IMR-90 (cell line): ENCODE data around the gene CLIP3. TPM values are rescaled to one million over a fixed set of nuclear protein-coding genes. Genes with fewer than 3 reads are reported as not detected.

ENCODE experiments used
- ATAC-seq: fragments of 200-7000 bp; cut with Tn5 transposase; 2 replicates; pipeline ENCODE4 v1.9.1; 2020; ENCODE audit warnings: low read depth, mild to moderate bottlenecking, moderate library complexity
- BruUV-seq: library from RNA; stranded (reverse); fragments of 400-500 nt; replicated peaks from 2 replicates; lab custom pipeline; 2021; lab: Mats Ljungman, UMichigan
- CTCF ChIA-PET: fragments of 300-600 bp; formaldehyde crosslinking; extraction: SDS; loops from one replicate; lab custom pipeline; 2021; ENCODE audit warnings: antibody characterized with exemption; lab: Yijun Ruan, JAX
- POLR2A ChIA-PET: fragments of 300-600 bp; sonication (Branson Sonifier 250); formaldehyde crosslinking; loops from one replicate; lab custom pipeline; 2022; ENCODE audit warnings: antibody characterized with exemption; ENCODE audit not compliant: unreplicated experiment; lab: Charles Lee
- DNase-seq: peaks from one replicate; pipeline ENCODE4 v3.0.0; 2013
- H2AFZ ChIP-seq: replicated peaks from 2 replicates; pipeline ENCODE3; 2013; ENCODE audit warnings: low read length, mild to moderate bottlenecking; ENCODE audit not compliant: poor library complexity
- H2AK5ac ChIP-seq: 2 replicates; pipeline ENCODE4 v1.6.1; 2013; ENCODE audit warnings: low read depth, low read length, inconsistent platforms
- H2AK9ac ChIP-seq: replicated peaks from 2 replicates; pipeline ENCODE3; 2013; ENCODE audit warnings: mild to moderate bottlenecking, low read depth, low read length, moderate library complexity; ENCODE audit not compliant: poor library complexity
- H2BK120ac ChIP-seq: 2 replicates; pipeline ENCODE4 v1.6.1; 2013; ENCODE audit warnings: low read depth, low read length, inconsistent platforms
- H2BK15ac ChIP-seq: 3 replicates; pipeline ENCODE4 v1.6.1; 2013; ENCODE audit warnings: low read depth, low read length, inconsistent platforms
- H2BK20ac ChIP-seq: 2 replicates; pipeline ENCODE4 v1.6.1; 2013; ENCODE audit warnings: low read depth, mild to moderate bottlenecking, inconsistent platforms, low read length, moderate library complexity
- H2BK5ac ChIP-seq: 2 replicates; pipeline ENCODE4 v1.6.1; 2013; ENCODE audit warnings: mild to moderate bottlenecking, low read depth, low read length, inconsistent platforms; ENCODE audit not compliant: poor library complexity, severe bottlenecking
- H3K14ac ChIP-seq: replicated peaks from 2 replicates; pipeline ENCODE4 v1.6.1; 2013; ENCODE audit warnings: low read depth, low read length, inconsistent platforms
- H3K18ac ChIP-seq: 2 replicates; pipeline ENCODE4 v1.6.1; 2013; ENCODE audit warnings: low read depth, low read length, control low read depth
- H3K23ac ChIP-seq: 2 replicates; pipeline ENCODE4 v1.6.1; 2013; ENCODE audit warnings: low read depth, low read length, inconsistent platforms
- H3K27ac ChIP-seq: 2 replicates; pipeline ENCODE4 v1.5.1; 2013; ENCODE audit warnings: mild to moderate bottlenecking, control low read depth, low read length; ENCODE audit not compliant: insufficient read depth
- H3K27me3 ChIP-seq: 2 replicates; pipeline ENCODE4 v1.6.1; 2013; ENCODE audit warnings: low read length; ENCODE audit not compliant: control insufficient read depth, insufficient read depth
- H3K36me3 ChIP-seq: 2 replicates; pipeline ENCODE4 v1.6.1; 2013; ENCODE audit warnings: low read length, mixed read lengths; ENCODE audit not compliant: control insufficient read depth, insufficient read depth
- H3K4ac ChIP-seq: 2 replicates; pipeline ENCODE4 v1.6.1; 2013; ENCODE audit warnings: low read depth, low read length, inconsistent platforms
- H3K4me1 ChIP-seq: 2 replicates; pipeline ENCODE4 v1.6.1; 2013; ENCODE audit warnings: low read length, mixed read lengths; ENCODE audit not compliant: control insufficient read depth, insufficient read depth
- H3K4me2 ChIP-seq: 2 replicates; pipeline ENCODE4 v1.6.1; 2013; ENCODE audit warnings: low read depth, mild to moderate bottlenecking, control low read depth, low read length, moderate library complexity
- H3K4me3 ChIP-seq: 2 replicates; pipeline ENCODE4 v1.5.1; 2013; ENCODE audit warnings: low read depth, mild to moderate bottlenecking, control low read depth, low read length, moderate library complexity; ENCODE audit not compliant: insufficient read depth
- H3K56ac ChIP-seq: 2 replicates; pipeline ENCODE4 v1.6.1; 2013; ENCODE audit warnings: low read length, inconsistent platforms; ENCODE audit not compliant: insufficient read depth; ENCODE audit errors: extremely low read depth
- H3K79me1 ChIP-seq, 2 experiments: 2 replicates each; pipeline ENCODE4 v1.6.1; 2013; ENCODE audit warnings: low read length in 2 of 2, inconsistent platforms in 1 of 2, low read depth in 1 of 2
- H3K9ac ChIP-seq: 2 replicates; pipeline ENCODE4 v1.6.1; 2013; ENCODE audit warnings: low read depth, low read length, control low read depth
- H3K9me1 ChIP-seq: 2 replicates; pipeline ENCODE4 v1.6.1; 2013; ENCODE audit warnings: low read length, inconsistent platforms; ENCODE audit not compliant: insufficient read depth
- H3K9me3 ChIP-seq: 2 replicates; pipeline ENCODE4 v1.6.1; 2013; ENCODE audit warnings: low read length; ENCODE audit not compliant: control insufficient read depth, insufficient read depth
- H4K20me1 ChIP-seq: 2 replicates; pipeline ENCODE4 v1.6.1; 2013; ENCODE audit warnings: low read length, inconsistent platforms; ENCODE audit not compliant: insufficient read depth
- H4K5ac ChIP-seq: 2 replicates; pipeline ENCODE4 v1.6.1; 2013; ENCODE audit warnings: mild to moderate bottlenecking, low read depth, low read length, control low read depth
- H4K8ac ChIP-seq, 2 experiments: 2 replicates each; pipeline ENCODE4 v1.6.1; 2013; ENCODE audit warnings: low read depth in 2 of 2, low read length in 2 of 2, control low read depth in 1 of 2, inconsistent platforms in 1 of 2
- H4K91ac ChIP-seq: 2 replicates; pipeline ENCODE4 v1.6.1; 2013; ENCODE audit warnings: low read depth, low read length, inconsistent platforms; ENCODE audit not compliant: insufficient read depth
- ELK1 ChIP-seq: fragments of 150-350 bp; IDR thresholded peaks from 2 replicates; pipeline ENCODE4 v1.6.1; 2016; ENCODE audit warnings: low read depth, mild to moderate bottlenecking, low read length, moderate library complexity, borderline replicate concordance
- USF2 ChIP-seq: fragments of 150-350 bp; IDR thresholded peaks from 2 replicates; pipeline ENCODE4 v1.6.1; 2017; ENCODE audit warnings: mild to moderate bottlenecking, antibody characterized with exemption, low read length, low read depth
- WGBS, 2 experiments: methylation state at CpG; one replicate each; pipeline versions ENCODE4 v1.1.5 to v1.1.7; 2013; ENCODE audit warnings: missing lambda C conversion rate in 2 of 2; ENCODE audit not compliant: insufficient read length in 1 of 2; ENCODE audit errors: extremely low coverage in 2 of 2; 5-methylcytosine and 5-hydroxymethylcytosine counted together
- dilution Hi-C: fragments of 300-500 bp; cut with HindIII; formaldehyde crosslinking; loops from one replicate; pipeline ENCODE4 v1.14.3; 2018; ENCODE audit warnings: low sequenced_read_pairs; ENCODE audit not compliant: unreplicated experiment
- in situ Hi-C: fragments of 300-500 bp; cut with MboI; formaldehyde crosslinking; loops from 3 replicates; pipeline ENCODE4 v1.14.3; 2019; ENCODE audit warnings: low sequenced_read_pairs, inconsistent platforms, mixed read lengths
- intact Hi-C: fragments of 100-400 bp; cut with micrococcal nuclease; formaldehyde crosslinking; loops from 2 replicates; pipeline ENCODE4 v1.10.0; 2022
- polyA plus RNA-seq, 3 experiments: library from polyadenylated mRNA; depleted of rRNA; stranded (reverse); fragments of >200 nt; gene quantifications; 2 replicates each; pipeline ENCODE4 v1.2.3, GENCODE V29; 2012; ENCODE audit warnings: low replicate concordance in 1 of 3
- total RNA-seq: library from RNA; depleted of rRNA; stranded (reverse); fragments of >200 nt; gene quantifications from 2 replicates; pipeline ENCODE4 v1.2.3, GENCODE V29; 2012

Gene CLIP3
- total and polyA plus RNA-seq, 2 of the 4 experiments (the other 2 are of a cell fraction): 5.4 to 28.7 TPM

- POLR2A ChIA-PET: no interaction called here
- no peak overlapping the region for H2AFZ ChIP-seq
- H3K4me2 ChIP-seq: no peak overlapping the region
- no peaks in the 10 kb centered on the region for H3K9me3 ChIP-seq
- H2AK9ac ChIP-seq: no peak overlapping the region
- no peak overlapping the region for H3K18ac ChIP-seq
- dilution Hi-C loops (no loop called here), in situ Hi-C loops (no loop called here), intact Hi-C loops (no loop called here)
- H2BK20ac ChIP-seq: no peak overlapping the region
- no TSS peak for BruUV-seq
- H2BK120ac ChIP-seq: no peak overlapping the region
- no peak overlapping the region for H3K4ac ChIP-seq
- H4K8ac ChIP-seq: no peak overlapping the region; a peak in 1 of 4 replicates
- no peak overlapping the region for H2BK15ac ChIP-seq
- H3K9ac ChIP-seq: no peak overlapping the region
- H3K4me3 ChIP-seq: no peak overlapping the region
- H4K20me1 ChIP-seq: peaks cover 3% of the 10 kb centered on the region
- TF ChIP-seq ELK1: no peak
- TF ChIP-seq USF2: no peak
- CTCF ChIA-PET: interaction anchor here (1.4 kb wide), 1 partner anchor 12 kb away, joined by 3 read pairs; no protein-coding TSS in a partner anchor
- H3K27ac ChIP-seq: no peak overlapping the region
- no peaks in the 10 kb centered on the region for H3K4me1 ChIP-seq
- 100% methylated on average over 2 of the region's 12 CpGs; no CpG with 5 or more reads in 1 of the 2 experiments for WGBS, 2 experiments
- no peak overlapping the region for H3K23ac ChIP-seq
- H3K9me1 ChIP-seq: no peaks in the 10 kb centered on the region
- H3K79me1 ChIP-seq: peaks cover 24 to 58% of the 10 kb centered on the region in 2 experiments
- H2AK5ac ChIP-seq: no peak overlapping the region
- DNase-seq (no peak), ATAC-seq (no peak)
- no peak overlapping the region for H3K14ac ChIP-seq
- H3K36me3 ChIP-seq: no peaks in the 10 kb centered on the region
- no peak overlapping the region for H4K5ac ChIP-seq
- no peak overlapping the region for H4K91ac ChIP-seq
- H2BK5ac ChIP-seq: no peak overlapping the region
- H3K27me3 ChIP-seq: no peaks in the 10 kb centered on the region
- no peak overlapping the region for H3K56ac ChIP-seq
Measured at GRCh38 chr19:36058481-36059179, 26.0 kb upstream of the CLIP3 start.
